ENCODE measurements around the gene FAHD1. TPM values are rescaled to one million over a fixed set of nuclear protein-coding genes. Genes with fewer than 3 reads are reported as not detected.

FAHD1 gene
- total and polyA plus RNA-seq, 9 of the 15 experiments (the other 6 are each of a cell fraction or from before 2014, with no cell fraction given), result 2.2 to 20.9 (median 10.7) TPM

DNA sequence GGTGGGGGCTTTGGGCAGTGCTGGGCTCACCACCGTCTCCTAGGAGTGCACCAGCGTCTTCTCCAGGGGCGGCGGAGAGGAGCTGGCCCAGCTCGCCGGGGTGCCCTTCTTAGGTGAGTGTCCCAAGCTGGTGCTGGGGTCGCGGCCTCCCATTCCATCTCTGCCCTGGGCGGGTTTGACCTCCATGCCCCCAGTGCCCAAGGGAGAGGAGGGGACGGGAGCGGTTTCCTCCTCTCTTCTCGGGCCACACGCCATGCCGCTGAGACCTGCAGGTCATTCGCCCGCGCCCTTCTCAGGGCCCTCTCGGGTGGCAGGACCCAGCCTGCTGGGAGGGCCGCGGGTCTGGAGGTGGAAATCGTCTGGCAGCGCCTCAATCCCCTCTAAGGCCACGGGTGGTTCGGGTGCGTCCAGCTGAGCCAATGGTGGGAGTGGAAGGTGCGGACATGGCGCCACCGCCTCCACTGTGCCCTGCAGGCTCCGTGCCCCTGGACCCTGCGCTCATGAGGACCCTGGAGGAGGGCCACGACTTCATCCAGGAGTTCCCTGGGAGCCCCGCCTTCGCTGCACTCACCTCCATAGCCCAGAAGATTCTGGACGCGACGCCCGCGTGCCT lies 38.8 kb upstream of the FAHD1 start:
- intact Hi-C loops (cut with micrococcal nuclease), result no loop called here
- CTCF ChIA-PET (ENCODE audit: low intra/inter-chr PET ratio), result interaction anchor here (0.6 kb wide), 1 partner anchor 549 kb away, joined by 3 read pairs; no protein-coding TSS in a partner anchor
- Histone ChIP-seq H3K36me3 (ENCODE audit: control insufficient read depth, insufficient read depth, low read length) (peaks cover 59% of the 10 kb centered on the region; the same call in 1 of the 3 replicates), H3K27me3 (ENCODE audit: control insufficient read depth in 2 of 2, insufficient read depth in 2 of 2, low read length in 2 of 2) (no peaks in the 10 kb centered on the region), H3K27ac (ENCODE audit: extremely low read depth, low read depth, low read length) (no peak overlapping the region), H3K4me3 (no peak overlapping the region), H3K9me1 (ENCODE audit: control insufficient read depth, insufficient read depth, low read length) (no peaks in the 10 kb centered on the region), H3K4me1 (replicated peaks in 1 of 2; ENCODE audit: control insufficient read depth in 2 of 2, insufficient read depth in 2 of 2, low read length in 2 of 2) (peaks cover 2 to 82% of the 10 kb centered on the region in 2 experiments; a peak in 3 of 5 replicates), H3K9ac (ENCODE audit: insufficient read depth in 1 of 2, low read depth in 2 of 2, low read length in 2 of 2) (no peak overlapping the region; a peak in 1 of 4 replicates), H3K9me3 (replicated peaks; ENCODE audit: control insufficient read depth, insufficient read depth, low read depth, low read length) (no peaks in the 10 kb centered on the region), H2AFZ (ENCODE audit: low read depth, low read length) (no peak overlapping the region), H3K79me2 (ENCODE audit: control insufficient read depth, insufficient read depth, low read length) (peaks cover 40% of the 10 kb centered on the region), H4K20me1 (replicated peaks; ENCODE audit: control insufficient read depth, insufficient read depth, low read length) (no peaks in the 10 kb centered on the region; the same call in 1 of the 2 replicates), H3K4me2 (ENCODE audit: insufficient read depth, low read length) (no peak overlapping the region)
- POLR2A ChIA-PET, result interaction anchor here (0.6 kb wide), 1 partner anchor 16 kb away, joined by 3 read pairs; the partner anchor contains the start of genes EME2 and MRPS34
- in situ Hi-C loops (cut with MboI), result no loop called here
- DNase-seq (ENCODE audit: extremely low read depth in 1 of 4, low spot score in 3 of 4), result no peak
- BruUV-seq (replicated peaks), result no TSS peak
- FAIRE-seq, result no peak
- no peak for ATAC-seq
- no peak for TF ChIP-seq ZNF436 (CRISPR knock-in tag; IDR thresholded peaks at IDR 0.05)
- TF ChIP-seq, protein P1, sequence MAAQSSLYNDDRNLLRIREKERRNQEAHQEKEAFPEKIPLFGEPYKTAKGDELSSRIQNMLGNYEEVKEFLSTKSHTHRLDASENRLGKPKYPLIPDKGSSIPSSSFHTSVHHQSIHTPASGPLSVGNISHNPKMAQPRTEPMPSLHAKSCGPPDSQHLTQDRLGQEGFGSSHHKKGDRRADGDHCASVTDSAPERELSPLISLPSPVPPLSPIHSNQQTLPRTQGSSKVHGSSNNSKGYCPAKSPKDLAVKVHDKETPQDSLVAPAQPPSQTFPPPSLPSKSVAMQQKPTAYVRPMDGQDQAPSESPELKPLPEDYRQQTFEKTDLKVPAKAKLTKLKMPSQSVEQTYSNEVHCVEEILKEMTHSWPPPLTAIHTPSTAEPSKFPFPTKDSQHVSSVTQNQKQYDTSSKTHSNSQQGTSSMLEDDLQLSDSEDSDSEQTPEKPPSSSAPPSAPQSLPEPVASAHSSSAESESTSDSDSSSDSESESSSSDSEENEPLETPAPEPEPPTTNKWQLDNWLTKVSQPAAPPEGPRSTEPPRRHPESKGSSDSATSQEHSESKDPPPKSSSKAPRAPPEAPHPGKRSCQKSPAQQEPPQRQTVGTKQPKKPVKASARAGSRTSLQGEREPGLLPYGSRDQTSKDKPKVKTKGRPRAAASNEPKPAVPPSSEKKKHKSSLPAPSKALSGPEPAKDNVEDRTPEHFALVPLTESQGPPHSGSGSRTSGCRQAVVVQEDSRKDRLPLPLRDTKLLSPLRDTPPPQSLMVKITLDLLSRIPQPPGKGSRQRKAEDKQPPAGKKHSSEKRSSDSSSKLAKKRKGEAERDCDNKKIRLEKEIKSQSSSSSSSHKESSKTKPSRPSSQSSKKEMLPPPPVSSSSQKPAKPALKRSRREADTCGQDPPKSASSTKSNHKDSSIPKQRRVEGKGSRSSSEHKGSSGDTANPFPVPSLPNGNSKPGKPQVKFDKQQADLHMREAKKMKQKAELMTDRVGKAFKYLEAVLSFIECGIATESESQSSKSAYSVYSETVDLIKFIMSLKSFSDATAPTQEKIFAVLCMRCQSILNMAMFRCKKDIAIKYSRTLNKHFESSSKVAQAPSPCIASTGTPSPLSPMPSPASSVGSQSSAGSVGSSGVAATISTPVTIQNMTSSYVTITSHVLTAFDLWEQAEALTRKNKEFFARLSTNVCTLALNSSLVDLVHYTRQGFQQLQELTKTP (IDR thresholded peaks at IDR 0.05; ENCODE audit: low read depth in 1 of 2, partially characterized antibody in 2 of 2), result no peak
- TF ChIP-seq RBFOX2 (IDR thresholded peaks at IDR 0.05; ENCODE audit: low read depth, low read length), result 0 out of 2 replicates have a peak, but pooled peaks have one; percentile 16
- WGBS (ENCODE audit: insufficient coverage, low coverage, missing lambda C conversion rate), result 97% methylated on average over 22 of the region's 38 CpGs

All from K562 (cell line).